GM18502 (cell line): ENCODE measurements around the gene CACNA2D3.

Experiments
- ATAC-seq: cut with Tn5 transposase; IDR thresholded peaks from one replicate; pipeline ENCODE4 v1.9.1; 2021; ENCODE audit warnings: mild to moderate bottlenecking; ENCODE audit not compliant: unreplicated experiment, poor library complexity

The CACNA2D3 gene

GRCh38 chr3:54165865-54166264 is 43.5 kb downstream of the CACNA2D3 start:
- no peak for ATAC-seq

GRCh38 chr3:54167999-54168398 is 45.6 kb downstream of the CACNA2D3 start:
- ATAC-seq = no peak

- no peak for ATAC-seq
Observed at GRCh38 chr3:54168451-54168850, 46.1 kb downstream of the CACNA2D3 start.

GRCh38 chr3:54169524-54169923 is 47.2 kb downstream of the CACNA2D3 start:
- ATAC-seq = no peak

GRCh38 chr3:54171509-54171908 is 49.2 kb downstream of the CACNA2D3 start:
- ATAC-seq = no peak

- ATAC-seq = no peak
Observed at GRCh38 chr3:54171951-54172350, 49.6 kb downstream of the CACNA2D3 start.

- ATAC-seq = no peak
Observed at GRCh38 chr3:54173371-54173770, 51.0 kb downstream of the CACNA2D3 start.

GRCh38 chr3:54176106-54176505 is 53.8 kb downstream of the CACNA2D3 start:
- no peak for ATAC-seq

GRCh38 chr3:54177816-54178215 is 55.5 kb downstream of the CACNA2D3 start:
- ATAC-seq = no peak

- no peak for ATAC-seq
Observed at GRCh38 chr3:54178376-54178775, 56.0 kb downstream of the CACNA2D3 start.

- ATAC-seq = no peak
Observed at GRCh38 chr3:54180921-54181320, 58.6 kb downstream of the CACNA2D3 start.

GRCh38 chr3:54182242-54182641 is 59.9 kb downstream of the CACNA2D3 start:
- no peak for ATAC-seq

GRCh38 chr3:54185740-54186139 is 63.4 kb downstream of the CACNA2D3 start:
- ATAC-seq = no peak

GRCh38 chr3:54188176-54188791 is 65.9 kb downstream of the CACNA2D3 start:
- ATAC-seq = no peak

- ATAC-seq = no peak
Observed at GRCh38 chr3:54191220-54191619, 68.9 kb downstream of the CACNA2D3 start.

GRCh38 chr3:54192026-54192425 is 69.7 kb downstream of the CACNA2D3 start:
- no peak for ATAC-seq

- no peak for ATAC-seq
Observed at GRCh38 chr3:54193093-54193492, 70.7 kb downstream of the CACNA2D3 start.

GRCh38 chr3:54196360-54196991 is 74.1 kb downstream of the CACNA2D3 start:
- ATAC-seq = no peak

GRCh38 chr3:54197509-54197908 is 75.2 kb downstream of the CACNA2D3 start:
- no peak for ATAC-seq

- no peak for ATAC-seq
Observed at GRCh38 chr3:54198556-54198955, 76.2 kb downstream of the CACNA2D3 start.

- no peak for ATAC-seq
Observed at GRCh38 chr3:54202054-54202453, 79.7 kb downstream of the CACNA2D3 start.

GRCh38 chr3:54202651-54203248 is 80.4 kb downstream of the CACNA2D3 start:
- ATAC-seq = no peak
